GM21529 (cell line): ENCODE data around the gene SLC4A2.

Experiments
- ATAC-seq: cut with Tn5 transposase; IDR thresholded peaks from one replicate; pipeline ENCODE4 v1.9.1; 2021; ENCODE audit not compliant: unreplicated experiment

Gene SLC4A2

GRCh38 chr7:151062399-151063211, 3.2 kb downstream of the SLC4A2 start:
- no peak for ATAC-seq

- no peak for ATAC-seq
Observed at GRCh38 chr7:151063212-151063561, 3.8 kb downstream of the SLC4A2 start.

GRCh38 chr7:151064454-151064853, 5.1 kb downstream of the SLC4A2 start:
- ATAC-seq, result no peak

- ATAC-seq, result no peak
Observed at GRCh38 chr7:151064993-151065392, 5.6 kb downstream of the SLC4A2 start.

- no peak for ATAC-seq
Observed at GRCh38 chr7:151065516-151065915, 6.1 kb downstream of the SLC4A2 start.

GRCh38 chr7:151066273-151066974, 7.0 kb downstream of the SLC4A2 start:
- no peak for ATAC-seq

- no peak for ATAC-seq
Observed at GRCh38 chr7:151068069-151068773, 8.8 kb downstream of the SLC4A2 start.

- ATAC-seq, result no peak
Observed at GRCh38 chr7:151069841-151070573, 10.6 kb downstream of the SLC4A2 start.

GRCh38 chr7:151070574-151070960, 11.2 kb downstream of the SLC4A2 start:
- ATAC-seq, result no peak

- ATAC-seq, result no peak
Observed at GRCh38 chr7:151071032-151071866, 11.9 kb downstream of the SLC4A2 start.

- no peak for ATAC-seq
Observed at GRCh38 chr7:151073990-151074389, 14.6 kb downstream of the SLC4A2 start.

- no peak for ATAC-seq
Observed at GRCh38 chr7:151074817-151075661, 15.7 kb downstream of the SLC4A2 start.

- ATAC-seq, result no peak
Observed at GRCh38 chr7:151075662-151075971, 16.2 kb downstream of the SLC4A2 start.

GRCh38 chr7:151075978-151076426, 16.6 kb downstream of the SLC4A2 start:
- ATAC-seq, result no peak

GRCh38 chr7:151076863-151077704, 17.7 kb downstream of the SLC4A2 start:
- ATAC-seq, result no peak

GRCh38 chr7:151077705-151078232, 18.4 kb downstream of the SLC4A2 start:
- ATAC-seq, result no peak

- ATAC-seq, result no peak
Observed at GRCh38 chr7:151078233-151079040, 19.0 kb downstream of the SLC4A2 start.
